ENCODE measurements around the gene ME1.
"Not testable (repeated sequence)": the region's sequence is repeated elsewhere in the genome, so short reads cannot be mapped to it uniquely, and the experiment has no call there.

DNA sequence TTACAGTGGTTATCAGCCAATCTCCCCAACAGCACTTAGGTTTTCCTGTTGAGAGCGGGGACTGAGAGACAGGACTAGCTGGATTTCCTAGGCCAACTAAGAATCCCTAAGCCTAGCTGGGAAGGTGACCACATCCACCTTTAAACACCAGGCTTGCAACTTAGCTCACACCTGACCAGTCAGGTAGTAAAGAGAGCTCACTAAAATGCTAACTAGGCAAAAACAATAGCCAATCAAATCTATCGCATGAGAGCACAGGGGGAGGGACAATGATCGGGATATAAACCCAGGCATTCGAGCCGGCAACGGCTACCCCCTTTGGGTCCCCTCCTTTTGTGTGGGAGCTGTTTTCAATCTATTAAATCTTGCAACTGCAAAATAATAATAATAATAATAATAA lies 19.2 kb upstream of the ME1 start:
- TF ChIP-seq, protein P1, sequence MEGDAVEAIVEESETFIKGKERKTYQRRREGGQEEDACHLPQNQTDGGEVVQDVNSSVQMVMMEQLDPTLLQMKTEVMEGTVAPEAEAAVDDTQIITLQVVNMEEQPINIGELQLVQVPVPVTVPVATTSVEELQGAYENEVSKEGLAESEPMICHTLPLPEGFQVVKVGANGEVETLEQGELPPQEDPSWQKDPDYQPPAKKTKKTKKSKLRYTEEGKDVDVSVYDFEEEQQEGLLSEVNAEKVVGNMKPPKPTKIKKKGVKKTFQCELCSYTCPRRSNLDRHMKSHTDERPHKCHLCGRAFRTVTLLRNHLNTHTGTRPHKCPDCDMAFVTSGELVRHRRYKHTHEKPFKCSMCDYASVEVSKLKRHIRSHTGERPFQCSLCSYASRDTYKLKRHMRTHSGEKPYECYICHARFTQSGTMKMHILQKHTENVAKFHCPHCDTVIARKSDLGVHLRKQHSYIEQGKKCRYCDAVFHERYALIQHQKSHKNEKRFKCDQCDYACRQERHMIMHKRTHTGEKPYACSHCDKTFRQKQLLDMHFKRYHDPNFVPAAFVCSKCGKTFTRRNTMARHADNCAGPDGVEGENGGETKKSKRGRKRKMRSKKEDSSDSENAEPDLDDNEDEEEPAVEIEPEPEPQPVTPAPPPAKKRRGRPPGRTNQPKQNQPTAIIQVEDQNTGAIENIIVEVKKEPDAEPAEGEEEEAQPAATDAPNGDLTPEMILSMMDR (IDR thresholded peaks at IDR 0.05) = not testable (repeated sequence)
- not testable (repeated sequence) for TF ChIP-seq ZFX (IDR thresholded peaks at IDR 0.05; ENCODE audit: borderline replicate concordance)
